Epithelial cell of prostate (primary cell): ENCODE results near the gene ZNF202.
"Not testable (repeated sequence)": the region's sequence is repeated elsewhere in the genome, so short reads cannot be mapped to it uniquely, and the experiment has no call there.

Experiments
- DNase-seq: peaks from one replicate; pipeline ENCODE4 v3.0.0-alpha.2; 2011; ENCODE audit warnings: low read depth, low spot score
- H3K27ac ChIP-seq: fragments of 450-650 bp; 2 replicates; pipeline ENCODE4 v1.5.1; 2017; ENCODE audit warnings: mild to moderate bottlenecking

The ZNF202 gene

DNA sequence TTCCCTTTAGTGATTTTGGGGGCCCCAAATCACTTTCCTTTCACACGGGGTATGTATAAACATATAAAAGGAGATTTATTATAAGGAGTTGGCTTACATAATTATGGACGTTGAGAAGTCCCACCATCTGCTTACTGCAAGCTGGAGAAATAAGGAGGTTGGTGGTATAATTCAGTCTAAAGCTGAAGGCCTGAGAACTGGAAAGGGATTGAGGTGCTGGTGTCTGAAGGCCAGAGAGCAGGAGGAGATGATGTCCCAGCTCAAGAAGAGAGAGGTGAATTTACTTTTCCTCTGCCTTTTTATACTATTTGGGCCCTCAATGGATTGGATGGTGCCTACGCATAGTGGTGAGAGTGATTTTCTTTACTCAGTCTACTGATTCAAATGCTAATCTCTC, 1.3 kb upstream of the ZNF202 start:
- DNase-seq: no peak

DNA sequence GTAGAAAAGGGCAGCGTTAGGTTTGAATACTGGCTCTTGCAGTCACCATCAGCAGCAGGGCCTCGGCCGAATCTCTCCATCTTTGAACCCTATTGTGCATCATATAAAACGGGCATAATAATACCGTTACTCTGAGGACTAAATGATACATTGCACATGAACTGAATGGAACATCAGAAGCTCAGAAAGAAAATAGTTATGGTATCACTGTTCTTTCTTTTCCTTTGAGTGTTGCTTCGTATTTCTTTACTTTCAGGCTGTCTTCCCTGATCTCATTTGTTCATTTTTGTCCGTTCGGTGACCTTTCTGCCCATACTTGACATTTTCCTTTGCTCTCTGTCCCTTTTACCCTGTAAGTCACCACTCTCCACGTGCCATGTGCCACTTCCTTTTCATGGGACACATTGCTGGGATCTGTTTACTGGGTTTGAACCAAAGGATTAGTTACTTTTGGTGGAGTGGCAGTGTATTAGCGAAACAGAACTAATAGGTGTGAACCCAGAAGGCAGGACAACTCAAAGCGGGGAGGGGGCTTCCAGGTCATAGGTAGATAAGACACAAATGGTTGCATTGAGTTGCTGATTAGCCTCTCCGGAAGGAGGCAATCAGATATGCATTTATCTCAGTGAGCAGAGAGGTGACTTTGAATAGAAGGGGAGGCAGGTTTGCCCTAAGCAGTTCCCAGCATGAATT, 717 bp upstream of the ZNF202 start:
- H3K27ac ChIP-seq: no peak overlapping the region
- DNase-seq: no peak

More for the DNA sequence above, 1.3 kb upstream of the ZNF202 start:
- H3K27ac ChIP-seq: no peak overlapping the region

DNA sequence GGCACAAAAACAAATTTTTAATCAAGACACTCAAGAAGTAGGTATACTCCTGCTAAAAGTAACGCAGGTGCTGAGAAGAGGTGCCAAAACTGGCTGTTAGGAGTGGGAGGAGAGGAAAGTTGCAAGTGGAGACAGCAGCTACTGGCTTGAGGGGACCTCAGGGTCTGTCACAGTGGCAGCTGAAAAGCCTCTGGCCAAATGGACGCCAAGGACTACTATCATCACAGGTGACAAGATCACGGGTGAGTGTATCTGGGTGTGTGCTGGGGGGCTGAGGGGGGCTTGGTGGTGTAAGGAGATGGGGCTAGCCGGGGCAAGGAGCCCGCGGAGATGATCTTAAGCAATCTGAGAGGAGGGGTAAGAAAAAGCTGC, 687 bp downstream of the ZNF202 start:
- H3K27ac ChIP-seq: peak overlapping the region; percentile 46
- no peak for DNase-seq

DNA sequence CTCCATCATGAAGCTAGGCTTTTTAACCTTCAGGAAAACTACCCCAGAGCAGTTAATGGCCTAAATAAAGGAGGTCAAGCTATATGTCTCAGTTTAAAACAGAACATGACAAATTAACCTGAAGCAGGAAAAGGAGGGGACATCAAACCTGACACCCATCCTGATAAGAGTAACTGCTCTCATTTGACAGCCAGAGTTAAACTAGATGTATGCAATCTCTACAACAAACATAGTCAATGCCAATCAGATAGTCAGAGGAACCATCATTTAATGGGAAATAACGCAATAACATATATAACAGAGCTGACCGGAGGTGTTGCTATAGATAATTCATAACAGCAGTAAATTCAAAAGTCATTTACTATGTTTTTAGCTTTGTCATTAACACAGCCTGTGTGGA, 3.1 kb downstream of the ZNF202 start:
- H3K27ac ChIP-seq: no peak overlapping the region

DNA sequence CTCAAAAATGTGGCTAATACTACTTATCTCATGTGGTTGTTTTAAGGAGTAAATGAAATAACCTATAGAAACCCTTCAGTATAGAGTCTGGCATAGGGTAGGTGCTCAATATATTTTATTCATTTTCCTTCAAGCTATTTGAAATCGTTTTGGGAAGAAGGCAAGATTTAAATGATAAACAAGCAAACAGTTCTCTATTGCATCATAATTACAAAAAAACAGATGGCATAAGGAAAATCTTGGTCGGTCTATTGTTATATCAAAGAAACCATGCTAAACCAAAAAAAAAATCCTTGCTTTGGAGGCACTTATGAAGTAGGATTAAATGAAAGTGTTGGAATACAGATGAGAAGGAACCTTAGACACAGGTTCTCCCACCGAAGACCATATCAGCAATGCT, 4.7 kb downstream of the ZNF202 start:
- H3K27ac ChIP-seq: no peak overlapping the region
- no peak for DNase-seq

More for the DNA sequence above, 3.1 kb downstream of the ZNF202 start:
- DNase-seq: no peak

DNA sequence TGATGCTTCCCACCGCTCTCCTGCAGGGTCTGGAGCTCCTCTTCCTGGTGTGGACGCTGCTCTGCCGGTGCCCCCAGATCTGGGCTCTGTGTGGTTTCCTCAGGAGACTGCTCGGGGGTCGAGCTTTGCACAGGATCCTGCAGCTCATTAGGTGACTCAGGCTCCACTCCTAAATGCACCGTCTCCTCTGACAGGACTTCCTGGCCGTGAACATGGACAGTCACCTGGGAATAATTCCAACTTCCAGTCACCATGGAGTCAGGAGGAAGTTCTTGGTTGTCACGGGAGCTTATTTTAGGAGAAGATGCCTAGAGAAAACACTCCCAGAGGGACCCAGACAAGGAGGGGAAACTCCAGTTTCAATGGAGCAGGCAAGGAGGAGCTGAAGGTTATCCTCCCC, 11.9 kb downstream of the ZNF202 start:
- DNase-seq: no peak
- no peak overlapping the region for H3K27ac ChIP-seq

DNA sequence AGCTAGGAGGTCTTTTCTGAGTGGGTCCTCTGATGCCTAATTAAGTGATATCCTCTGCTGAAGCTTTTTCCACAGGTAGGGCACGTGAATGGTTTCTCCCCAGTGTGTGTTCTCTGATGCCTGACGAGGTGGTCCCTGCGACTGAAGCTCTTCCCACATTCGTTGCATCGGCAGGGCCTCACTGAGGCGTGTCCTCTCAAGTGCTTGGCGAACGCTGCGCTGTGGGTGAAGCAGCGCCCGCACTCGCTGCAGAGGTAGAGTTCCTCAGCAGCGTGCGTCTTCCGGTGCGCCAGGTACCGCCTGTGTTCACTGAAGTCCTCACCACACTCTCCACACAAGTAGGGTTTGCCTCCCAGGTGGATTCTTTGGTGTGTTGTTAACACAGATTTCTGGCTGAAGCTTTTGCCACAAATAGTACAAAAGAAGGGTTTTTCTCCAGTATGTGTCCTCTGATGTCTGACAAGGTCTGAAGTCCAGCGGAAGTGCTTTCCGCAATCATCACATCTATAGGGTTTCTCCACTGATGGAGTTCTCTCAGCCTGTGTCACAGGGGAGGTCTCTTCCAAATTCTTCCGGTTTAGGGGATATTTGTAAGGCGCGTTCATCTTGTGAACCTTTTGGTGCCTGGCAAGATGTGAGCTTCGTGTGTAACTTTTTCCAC, 15.3 kb downstream of the ZNF202 start:
- no peak overlapping the region for H3K27ac ChIP-seq
- DNase-seq: no peak

DNA sequence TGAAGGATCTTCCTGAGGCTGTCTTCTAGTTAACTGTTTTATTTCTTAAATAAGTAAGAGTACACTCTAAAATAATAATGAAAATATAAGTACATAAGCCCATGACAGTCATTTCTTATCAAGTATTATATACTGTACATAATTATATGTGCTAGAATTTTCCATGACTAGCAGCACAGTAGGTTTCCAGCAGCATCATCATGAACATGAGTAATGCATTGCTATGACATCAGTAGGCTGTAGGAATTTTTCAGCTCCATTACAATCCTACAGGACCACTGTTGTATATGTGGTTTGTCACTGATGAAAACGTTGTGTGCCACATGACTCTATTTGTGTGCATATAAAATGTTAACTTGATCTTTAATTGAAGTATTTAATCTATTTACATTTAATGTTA, 22.0 kb downstream of the ZNF202 start:
- no peak for DNase-seq
- peak overlapping the region; percentile 74 for H3K27ac ChIP-seq

DNA sequence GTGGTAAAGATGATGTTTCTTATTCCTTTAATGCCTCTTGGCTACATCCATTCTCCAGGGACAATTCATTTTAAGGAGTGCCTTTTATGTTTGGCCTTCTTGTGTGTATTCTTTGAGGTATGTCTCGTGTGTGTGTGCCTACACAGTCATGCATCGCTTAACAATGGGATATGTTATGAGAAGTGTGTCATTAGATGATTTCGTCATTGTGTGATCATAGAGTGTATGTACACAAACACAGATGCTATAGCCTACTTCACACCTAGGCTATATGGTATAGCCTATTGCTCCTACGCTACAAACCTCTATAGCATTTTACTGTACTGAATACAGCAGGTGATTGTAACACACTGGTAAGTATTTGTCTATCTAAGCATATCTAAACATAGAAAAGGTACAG, 23.0 kb downstream of the ZNF202 start:
- peak overlapping the region; percentile 74 for H3K27ac ChIP-seq
- peak; percentile 18 for DNase-seq

DNA sequence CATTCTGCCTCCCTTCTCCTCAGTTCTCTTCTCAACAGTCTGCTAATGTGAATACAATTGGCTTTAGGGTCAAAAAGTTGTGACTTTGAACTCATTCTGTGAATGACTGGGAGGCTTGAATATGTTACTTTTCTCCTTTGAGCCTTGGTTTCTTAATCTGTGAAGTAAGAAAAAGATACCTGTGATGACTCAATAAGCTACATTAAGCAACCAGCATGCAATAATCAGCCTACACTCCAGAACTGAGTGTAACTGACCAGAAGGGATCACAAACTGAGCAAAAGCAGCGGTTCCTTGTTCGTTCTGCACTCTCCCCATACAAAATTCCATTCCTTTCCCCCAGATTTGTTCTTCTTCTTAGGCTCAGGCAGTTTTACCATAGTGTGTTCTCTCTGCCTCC, 23.4 kb downstream of the ZNF202 start:
- DNase-seq: no peak
- peak overlapping the region; percentile 74 for H3K27ac ChIP-seq

DNA sequence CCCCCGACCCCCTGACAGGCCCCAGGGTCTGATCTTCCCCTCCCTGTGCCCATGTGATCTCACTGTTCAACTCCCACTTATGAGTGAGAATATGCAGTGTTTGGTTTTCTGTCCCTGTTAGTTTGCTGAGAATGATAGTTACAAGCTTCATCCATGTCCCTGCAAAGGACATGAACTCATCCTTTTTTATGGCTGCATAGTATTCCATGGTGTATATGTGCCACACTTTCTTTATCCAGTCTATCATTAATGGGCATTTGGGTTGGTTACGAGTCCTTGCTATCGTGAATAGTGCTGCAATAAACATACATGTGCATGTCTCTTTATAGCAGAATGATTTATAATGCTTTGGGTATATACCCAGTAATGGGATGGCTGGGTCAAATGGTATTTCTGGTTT, 28.8 kb downstream of the ZNF202 start:
- not testable (repeated sequence) for H3K27ac ChIP-seq, DNase-seq

DNA sequence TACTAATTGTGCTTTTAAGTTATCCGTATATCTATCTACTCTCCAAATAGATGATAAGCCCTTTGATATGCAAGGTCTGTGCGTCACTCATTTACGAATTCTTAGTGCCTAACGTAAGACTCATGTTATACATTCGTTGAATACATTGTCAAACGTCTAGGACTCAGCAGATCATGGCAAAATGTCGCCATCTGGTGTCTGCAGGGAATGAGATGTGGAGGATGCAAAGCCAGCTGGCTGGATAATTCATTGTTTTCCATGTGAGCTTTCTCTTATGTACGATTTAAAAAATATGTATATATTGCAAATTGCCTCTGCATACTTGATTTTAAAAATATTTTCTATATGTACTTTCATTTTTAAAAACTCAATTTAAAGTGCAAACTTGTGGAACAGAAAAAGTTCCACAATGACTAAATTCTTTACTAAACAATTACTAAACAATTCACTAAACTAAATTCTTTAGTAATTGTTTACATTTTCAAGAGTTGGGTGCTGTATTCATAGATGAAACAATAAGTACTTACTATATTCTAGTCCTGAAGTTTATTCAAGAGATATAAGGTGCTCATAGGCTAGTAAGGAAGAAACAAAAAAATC, 33.8 kb downstream of the ZNF202 start:
- no peak for DNase-seq
- H3K27ac ChIP-seq: no peak overlapping the region

DNA sequence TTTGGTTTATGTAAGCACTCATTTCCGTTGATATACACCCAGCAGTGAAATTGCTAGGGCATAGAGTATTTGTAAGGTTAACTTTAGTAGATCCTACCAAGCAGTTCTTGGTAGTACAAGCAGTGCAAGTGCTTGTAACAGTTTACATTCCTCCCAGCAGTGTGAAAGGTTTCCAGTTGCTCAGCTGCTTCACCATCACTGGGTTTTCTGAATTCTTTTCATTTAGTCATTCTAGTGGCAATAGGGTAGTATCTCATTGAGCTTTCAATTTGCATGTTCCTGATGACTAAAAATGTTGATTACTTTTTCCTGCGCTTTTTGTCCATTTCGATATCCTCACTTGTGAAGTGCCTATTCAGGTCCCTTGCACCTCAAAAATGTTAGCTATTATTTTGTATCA, 34.3 kb downstream of the ZNF202 start:
- H3K27ac ChIP-seq: no peak overlapping the region
- DNase-seq: no peak

DNA sequence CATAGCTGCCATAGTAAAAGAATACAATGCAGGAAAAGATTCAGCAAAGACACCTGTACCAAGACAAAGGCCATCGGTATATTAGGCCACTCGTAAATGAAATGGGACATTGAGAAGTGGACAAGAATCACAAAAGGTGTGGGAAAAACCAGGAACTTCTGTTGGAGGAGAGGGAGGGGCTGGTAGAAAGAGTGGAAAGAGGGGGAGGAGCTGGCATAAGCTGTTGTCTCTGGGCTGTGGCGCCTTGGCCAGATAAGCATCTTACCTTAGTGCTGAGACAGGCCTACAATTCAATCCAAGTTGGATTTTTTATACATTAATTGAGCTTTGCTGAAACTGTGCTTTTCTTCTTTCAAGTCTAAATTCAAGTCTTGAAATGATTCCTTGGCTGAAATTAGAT, 37.1 kb downstream of the ZNF202 start:
- no peak overlapping the region for H3K27ac ChIP-seq
- no peak for DNase-seq

DNA sequence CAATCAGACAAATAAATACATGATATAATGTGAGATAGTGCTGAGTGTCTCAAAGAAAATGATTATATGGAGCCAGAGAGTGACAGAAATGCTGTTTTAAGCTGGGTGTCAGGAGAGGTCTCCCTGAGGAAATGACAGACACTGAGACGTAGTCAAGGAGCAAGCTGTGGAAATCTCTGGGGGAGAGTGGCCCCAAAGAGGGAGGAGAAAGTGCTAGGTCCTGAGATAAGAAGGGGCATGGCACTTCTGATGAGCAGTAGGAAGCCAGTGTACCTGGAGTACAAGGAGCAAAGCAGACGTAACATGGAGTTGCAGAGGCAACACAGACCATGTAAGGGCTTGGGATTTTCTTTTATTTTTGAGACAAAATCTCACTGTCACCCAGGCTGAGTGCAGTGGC, 38.8 kb downstream of the ZNF202 start:
- DNase-seq: no peak
- no peak overlapping the region for H3K27ac ChIP-seq

DNA sequence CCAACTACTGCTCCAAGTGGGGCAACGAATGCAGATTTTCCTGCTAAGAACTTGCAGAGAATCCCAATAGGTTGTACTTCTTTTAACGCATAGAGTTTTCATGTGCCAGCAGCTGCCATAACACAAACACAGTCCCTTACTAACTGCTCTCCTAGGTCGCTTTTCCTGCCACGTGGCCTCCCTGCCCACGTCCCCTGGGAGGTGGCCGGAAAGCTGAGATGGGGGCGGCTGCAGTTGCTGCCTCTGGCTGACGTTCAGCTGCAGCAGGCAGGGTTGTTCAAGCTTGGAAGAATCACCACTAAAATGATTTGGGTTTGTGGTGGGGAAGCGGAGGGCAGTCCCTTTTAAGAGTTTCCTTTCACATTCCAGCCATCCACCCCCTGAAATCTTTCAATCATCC, 39.3 kb downstream of the ZNF202 start:
- H3K27ac ChIP-seq: no peak overlapping the region
- no peak for DNase-seq

DNA sequence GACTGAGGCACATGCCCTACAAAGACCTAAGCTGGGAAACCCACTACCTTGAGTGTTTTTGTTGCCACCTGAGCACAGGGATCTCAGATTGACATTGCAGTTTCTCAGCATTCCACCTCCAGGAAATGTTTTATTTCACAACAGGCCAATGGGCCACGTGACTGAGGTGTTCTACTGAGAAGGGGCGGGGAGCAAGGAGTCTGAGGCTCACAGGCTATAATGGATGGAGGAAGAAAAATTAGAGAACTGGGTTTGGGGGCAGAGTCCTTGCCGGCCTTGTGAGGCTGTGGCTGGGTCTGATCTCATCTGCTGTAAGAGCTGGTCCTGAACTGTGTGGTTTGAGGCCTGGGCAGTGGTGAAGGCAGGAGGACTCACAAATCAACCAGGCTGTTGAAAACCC, 40.7 kb downstream of the ZNF202 start:
- H3K27ac ChIP-seq: no peak overlapping the region
- DNase-seq: no peak

DNA sequence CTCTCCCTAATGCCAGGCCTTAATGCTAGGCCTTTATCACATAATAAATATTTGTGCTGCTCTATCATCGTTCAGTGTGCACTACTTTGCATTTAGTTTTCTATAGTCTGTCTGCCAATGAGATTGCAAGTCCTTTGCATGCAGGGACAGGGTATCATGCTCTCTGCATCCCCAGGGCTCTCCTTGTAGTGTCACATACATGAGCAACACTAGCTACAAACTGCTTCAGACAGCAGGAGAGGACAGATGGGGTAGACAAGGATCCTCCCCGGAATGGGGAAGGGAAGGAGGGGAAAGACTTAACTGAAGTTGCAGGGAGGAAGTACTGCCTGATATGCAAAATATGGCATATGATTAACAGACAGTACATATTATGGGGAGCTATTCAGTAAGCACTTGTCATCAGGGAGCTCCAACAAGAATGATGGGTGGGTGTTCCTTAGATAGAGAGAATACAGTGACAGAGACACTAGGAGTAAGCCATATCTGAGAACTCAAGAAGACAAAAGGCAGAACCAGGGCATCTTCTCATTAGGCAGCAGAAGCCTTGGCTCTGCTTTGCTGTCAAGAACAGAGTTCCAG, 42.8 kb downstream of the ZNF202 start:
- no peak overlapping the region for H3K27ac ChIP-seq
- DNase-seq: no peak

DNA sequence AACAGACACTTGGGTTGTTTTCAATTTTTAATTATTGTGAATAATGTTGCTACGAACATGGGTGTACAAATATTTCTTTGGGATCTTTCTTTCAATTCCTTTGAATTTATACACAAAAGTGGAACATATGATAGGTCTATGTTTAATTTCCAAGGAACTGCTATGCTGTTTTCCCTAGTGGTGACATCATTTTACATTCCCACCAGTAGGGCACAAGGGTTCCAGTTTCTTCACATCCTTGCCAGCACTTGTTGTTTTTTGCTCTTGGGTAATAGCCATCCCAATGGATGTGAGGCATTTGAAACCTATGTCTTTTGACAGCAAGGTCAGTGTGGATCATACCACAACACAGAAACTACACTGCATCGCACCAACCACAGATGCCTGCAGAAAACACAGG, 45.3 kb downstream of the ZNF202 start:
- no peak overlapping the region for H3K27ac ChIP-seq
- DNase-seq: no peak

DNA sequence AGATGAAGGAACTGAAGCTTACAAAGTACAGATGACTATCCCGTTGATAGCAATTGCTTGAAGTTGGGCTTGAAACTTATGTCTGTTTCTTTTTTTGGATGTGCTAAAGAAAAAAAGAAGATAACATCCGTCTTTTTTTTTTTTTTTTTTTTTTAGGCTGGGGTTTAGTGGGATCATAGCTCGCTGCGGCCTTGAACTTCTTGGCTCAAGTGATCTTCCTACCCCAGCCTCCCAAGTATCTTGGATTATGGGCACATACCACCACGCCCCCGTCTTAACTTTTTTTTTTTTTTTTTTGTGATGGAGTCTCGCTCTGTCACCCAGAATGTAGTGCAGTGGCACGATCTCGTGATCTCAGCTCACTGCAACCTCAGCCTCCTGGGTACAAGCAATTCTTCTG, 46.2 kb downstream of the ZNF202 start:
- DNase-seq: no peak
- H3K27ac ChIP-seq: no peak overlapping the region

DNA sequence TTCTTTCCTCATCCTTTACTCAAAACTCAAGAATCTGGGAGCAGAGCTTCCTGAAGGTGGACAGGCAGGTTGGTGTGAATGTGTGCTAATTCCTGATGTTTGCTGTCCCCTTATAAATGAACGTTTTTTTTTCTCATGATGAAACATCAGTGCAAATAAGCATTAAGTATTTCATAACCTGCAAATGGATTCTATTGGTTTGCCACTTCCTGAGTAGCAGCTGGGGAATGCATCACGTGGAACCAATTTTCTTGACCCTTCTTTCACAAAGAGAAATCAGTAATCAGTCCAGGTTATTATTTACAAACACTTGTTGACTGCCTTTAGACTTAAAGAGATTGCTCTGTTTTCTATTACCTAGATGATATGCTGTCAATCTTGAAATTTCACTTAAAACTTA, 46.9 kb downstream of the ZNF202 start:
- H3K27ac ChIP-seq: peak overlapping the region; percentile 59
- DNase-seq: no peak
